Uterus (tissue), 4 donors: ENCODE data around the gene TXNRD2. TPM values are rescaled to one million over a fixed set of nuclear protein-coding genes. Genes with fewer than 3 reads are reported as not detected.

Experiments used
- DNase-seq, 2 donors: peaks; one replicate each; pipeline ENCODE4 v3.0.0-alpha.2; 2019 to 2020
- H3K27ac ChIP-seq, 2 donors: fragments of 200-600 bp; sonication (generic); 1 replicate in 1 of 2; 2 replicates in 1 of 2; pipeline ENCODE4 v1.5.1; 2016 to 2018
- H3K27me3 ChIP-seq, 2 donors: fragments of 200-600 bp; sonication (generic); one replicate each; pipeline ENCODE4 v1.5.1; 2018 to 2019; ENCODE audit warnings: control low read depth in 1 of 2
- H3K36me3 ChIP-seq, 2 donors: fragments of 200-600 bp; sonication (generic); one replicate each; pipeline ENCODE4 v1.5.1; 2019; ENCODE audit warnings: control low read depth in 1 of 2
- H3K4me1 ChIP-seq, 2 donors: fragments of 200-600 bp; sonication (generic); one replicate each; pipeline ENCODE4 v1.5.1; 2018 to 2019; ENCODE audit warnings: control low read depth in 1 of 2
- H3K4me3 ChIP-seq, 2 donors: fragments of 200-600 bp; sonication (generic); 1 replicate in 1 of 2; 2 replicates in 1 of 2; pipeline ENCODE4 v1.5.1; 2018 to 2019; ENCODE audit warnings: mild to moderate bottlenecking in 1 of 2
- H3K9me3 ChIP-seq, 2 donors: fragments of 200-600 bp; sonication (generic); one replicate each; pipeline ENCODE4 v1.5.1; 2019; ENCODE audit warnings: control low read depth in 1 of 2
- POLR2A ChIP-seq, 2 donors: fragments of 450-650 bp; IDR thresholded peaks; one replicate each; pipeline ENCODE4 v1.6.1; 2016; ENCODE audit warnings: antibody characterized with exemption in 2 of 2, mild to moderate bottlenecking in 1 of 2, moderate library complexity in 1 of 2
- intact Hi-C: fragments of 100-400 bp; cut with DNase I; formaldehyde crosslinking; loops from one replicate; pipeline ENCODE4 v1.15.1; 2023; ENCODE audit warnings: low total_unique reads
- total RNA-seq, 4 donors: library from RNA; depleted of rRNA in 3 of 4; stranded (reverse); fragments of >200 nt in 3 of 4; gene quantifications; one replicate each; pipeline versions ENCODE4 v1.1.0 to v1.2.4, GENCODE V29; 2014 to 2023
- TF ChIP-seq, protein P1 (sequence below), 4 experiments: fragments of 200-600 bp in 2 of 4; fragments of 450-650 bp in 2 of 4; sonication (generic) in 2 of 4; IDR thresholded peaks; one replicate each; pipeline ENCODE4 v1.5.1; 2016 to 2019; ENCODE audit warnings: antibody characterized with exemption in 4 of 4, mild to moderate bottlenecking in 2 of 4, moderate library complexity in 1 of 4
- donor health status: DM: yes; HTN: yes; CAD: no.

TXNRD2 gene
- total RNA-seq, 4 donors from 2014 or later: 14.7 to 48.9 (median 25.6) TPM

DNA sequence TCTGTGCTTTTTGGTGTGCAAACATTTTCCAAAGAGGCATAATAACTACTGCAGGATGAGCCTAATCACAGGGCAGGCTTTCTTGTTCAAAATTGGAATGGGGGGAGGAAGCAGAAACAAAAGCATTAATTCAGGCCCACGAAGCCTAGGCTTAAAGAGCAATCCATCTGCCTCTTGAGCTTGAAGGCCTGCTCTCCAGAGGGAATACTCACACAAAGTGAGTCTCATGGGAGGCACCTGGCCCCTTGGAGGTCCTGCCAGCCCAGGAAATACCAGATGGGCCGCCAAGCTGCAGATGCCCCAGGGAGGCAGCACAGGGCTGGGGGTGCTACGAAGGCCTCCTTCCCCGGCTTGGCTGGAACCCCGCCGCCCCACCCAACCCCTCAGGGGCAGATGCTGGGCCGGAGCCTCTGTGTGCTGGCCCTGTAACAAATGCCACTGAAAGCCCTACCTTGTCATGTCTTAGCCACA is 39.3 kb downstream of the TXNRD2 start:
- TF ChIP-seq, protein P1, sequence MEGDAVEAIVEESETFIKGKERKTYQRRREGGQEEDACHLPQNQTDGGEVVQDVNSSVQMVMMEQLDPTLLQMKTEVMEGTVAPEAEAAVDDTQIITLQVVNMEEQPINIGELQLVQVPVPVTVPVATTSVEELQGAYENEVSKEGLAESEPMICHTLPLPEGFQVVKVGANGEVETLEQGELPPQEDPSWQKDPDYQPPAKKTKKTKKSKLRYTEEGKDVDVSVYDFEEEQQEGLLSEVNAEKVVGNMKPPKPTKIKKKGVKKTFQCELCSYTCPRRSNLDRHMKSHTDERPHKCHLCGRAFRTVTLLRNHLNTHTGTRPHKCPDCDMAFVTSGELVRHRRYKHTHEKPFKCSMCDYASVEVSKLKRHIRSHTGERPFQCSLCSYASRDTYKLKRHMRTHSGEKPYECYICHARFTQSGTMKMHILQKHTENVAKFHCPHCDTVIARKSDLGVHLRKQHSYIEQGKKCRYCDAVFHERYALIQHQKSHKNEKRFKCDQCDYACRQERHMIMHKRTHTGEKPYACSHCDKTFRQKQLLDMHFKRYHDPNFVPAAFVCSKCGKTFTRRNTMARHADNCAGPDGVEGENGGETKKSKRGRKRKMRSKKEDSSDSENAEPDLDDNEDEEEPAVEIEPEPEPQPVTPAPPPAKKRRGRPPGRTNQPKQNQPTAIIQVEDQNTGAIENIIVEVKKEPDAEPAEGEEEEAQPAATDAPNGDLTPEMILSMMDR (IDR thresholded peaks at IDR 0.05): no peak
- TF ChIP-seq POLR2A (IDR thresholded peaks at IDR 0.05): no peak
- H3K27me3 ChIP-seq: no peaks in the 10 kb centered on the region
- H3K4me3 ChIP-seq: no peak overlapping the region
- H3K27ac ChIP-seq: no peak overlapping the region
- no peaks in the 10 kb centered on the region for H3K36me3 ChIP-seq
- H3K9me3 ChIP-seq: no peaks in the 10 kb centered on the region
- intact Hi-C loops: no loop called here
- no peak for DNase-seq
- no peaks in the 10 kb centered on the region for H3K4me1 ChIP-seq

DNA sequence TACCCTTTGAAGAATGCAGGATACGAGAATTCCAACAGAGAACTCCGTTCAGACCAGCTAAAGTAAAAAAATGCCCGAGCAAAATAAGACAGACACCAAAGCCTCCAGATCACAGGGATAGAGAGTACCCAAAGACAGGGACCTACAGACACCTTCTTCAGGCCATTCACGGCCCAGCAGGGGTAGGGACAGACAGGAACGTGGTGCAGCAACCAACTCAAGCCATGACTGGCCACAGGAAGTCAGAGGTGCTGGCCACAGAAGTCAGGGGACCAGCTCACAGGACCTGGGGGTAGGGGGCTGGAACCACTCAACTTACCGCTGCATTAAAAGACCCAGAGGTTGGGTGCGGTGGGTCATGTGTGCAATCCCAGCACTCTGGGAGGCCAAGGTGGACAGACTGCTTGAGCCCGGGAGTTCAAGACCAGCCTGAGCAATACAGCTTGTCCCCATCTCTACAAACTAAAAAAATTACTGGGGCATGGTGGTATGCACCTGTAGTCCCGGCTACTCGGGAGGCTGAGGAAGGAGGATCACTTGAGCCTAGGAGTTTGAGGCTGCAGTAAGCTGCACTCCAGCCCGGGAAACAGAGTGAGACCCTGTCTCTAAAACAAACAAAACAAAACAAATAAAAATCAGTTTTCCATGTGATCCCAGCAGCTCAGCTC is 39.9 kb downstream of the TXNRD2 start:
- H3K4me3 ChIP-seq: no peak overlapping the region
- H3K27me3 ChIP-seq: no peaks in the 10 kb centered on the region
- no peaks in the 10 kb centered on the region for H3K4me1 ChIP-seq
- intact Hi-C loops: no loop called here
- H3K36me3 ChIP-seq: no peaks in the 10 kb centered on the region
- no peak for DNase-seq
- no peak overlapping the region for H3K27ac ChIP-seq
- no peak for TF ChIP-seq POLR2A (IDR thresholded peaks at IDR 0.05)
- TF ChIP-seq, protein P1 (IDR thresholded peaks at IDR 0.05): no peak
- no peaks in the 10 kb centered on the region for H3K9me3 ChIP-seq

DNA sequence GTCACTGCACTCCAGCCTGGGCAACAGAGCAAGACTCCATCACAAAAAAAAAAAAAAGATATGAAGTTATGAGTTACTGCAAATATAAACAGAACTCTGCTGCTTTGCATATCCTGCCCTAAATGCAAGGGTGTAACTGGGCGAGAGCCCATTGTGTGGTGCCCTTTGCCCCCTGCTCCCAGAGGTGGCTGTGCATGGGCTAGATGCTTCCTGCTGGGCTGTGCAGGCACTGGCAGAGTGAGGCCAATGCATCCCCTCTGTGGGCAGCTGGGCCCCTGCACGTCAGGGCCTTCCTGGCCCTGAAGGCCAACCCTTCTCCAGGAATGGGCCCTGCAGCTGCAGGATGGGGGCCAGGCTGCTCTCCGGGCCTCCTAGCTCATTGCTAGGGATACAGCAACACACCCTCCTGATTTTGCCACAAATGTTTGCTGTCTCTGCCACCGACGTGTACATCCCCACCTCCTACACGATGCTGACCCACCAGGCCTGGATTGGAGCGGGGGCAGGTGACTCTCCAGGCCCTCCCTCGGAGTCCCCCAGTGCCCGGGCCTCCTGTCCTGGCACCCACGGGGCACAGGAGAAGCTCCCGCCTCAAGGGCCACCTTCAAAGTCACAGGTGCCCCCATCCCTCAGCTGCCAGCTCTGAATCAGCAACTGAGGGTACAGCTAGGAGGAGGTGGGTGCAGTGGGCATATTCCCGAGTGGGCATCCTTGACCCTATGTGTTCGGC is 40.7 kb downstream of the TXNRD2 start:
- TF ChIP-seq, protein P1 (IDR thresholded peaks at IDR 0.05): no peak
- no peak for TF ChIP-seq POLR2A (IDR thresholded peaks at IDR 0.05)
- no peak for DNase-seq
- H3K36me3 ChIP-seq: no peaks in the 10 kb centered on the region
- H3K27me3 ChIP-seq: no peaks in the 10 kb centered on the region
- no peak overlapping the region for H3K27ac ChIP-seq
- intact Hi-C loops: no loop called here
- H3K4me1 ChIP-seq: no peaks in the 10 kb centered on the region
- H3K4me3 ChIP-seq: no peak overlapping the region
- no peaks in the 10 kb centered on the region for H3K9me3 ChIP-seq

DNA sequence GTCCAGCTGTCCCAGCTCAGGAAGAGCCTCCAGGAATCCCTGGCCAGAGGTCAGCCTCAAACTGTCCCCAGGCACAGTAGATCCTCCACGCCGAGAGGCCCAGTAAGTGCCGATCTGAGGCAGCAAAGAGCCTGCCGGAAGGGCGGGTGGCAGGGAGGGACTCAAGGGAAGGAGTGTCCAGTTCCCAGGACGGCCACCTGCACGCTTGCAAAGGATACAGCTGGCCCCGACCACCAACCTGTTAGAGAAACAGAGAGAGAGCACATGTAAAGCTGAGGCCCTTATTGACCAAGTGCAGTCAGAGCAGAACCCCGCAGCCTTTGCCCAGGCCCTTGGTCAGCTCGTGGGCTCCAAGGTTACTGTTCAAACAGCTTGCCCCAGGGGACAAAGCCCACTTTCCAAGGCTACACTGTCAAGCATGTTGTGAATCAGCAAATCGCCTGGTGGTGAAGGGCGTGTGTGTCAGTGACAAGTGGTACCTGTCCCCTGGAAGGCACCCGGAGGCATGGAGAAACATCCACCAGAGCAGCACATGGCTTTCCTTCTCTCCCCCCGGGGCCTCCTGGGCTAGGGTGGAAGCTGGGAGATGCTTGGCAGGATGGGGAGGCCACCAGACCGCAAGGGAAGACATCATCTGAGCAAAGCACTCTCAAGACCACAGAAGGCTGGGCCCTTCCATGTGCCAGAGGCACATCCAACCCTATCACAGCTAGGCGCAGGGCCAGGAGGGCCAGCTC is 42.6 kb downstream of the TXNRD2 start:
- no peaks in the 10 kb centered on the region for H3K36me3 ChIP-seq
- H3K9me3 ChIP-seq: no peaks in the 10 kb centered on the region
- intact Hi-C loops: no loop called here
- H3K27ac ChIP-seq: no peak overlapping the region
- no peak overlapping the region for H3K4me3 ChIP-seq
- no peaks in the 10 kb centered on the region for H3K4me1 ChIP-seq
- TF ChIP-seq POLR2A (IDR thresholded peaks at IDR 0.05): no peak
- TF ChIP-seq, protein P1 (IDR thresholded peaks at IDR 0.05): no peak
- H3K27me3 ChIP-seq: no peaks in the 10 kb centered on the region
- DNase-seq: no peak

DNA sequence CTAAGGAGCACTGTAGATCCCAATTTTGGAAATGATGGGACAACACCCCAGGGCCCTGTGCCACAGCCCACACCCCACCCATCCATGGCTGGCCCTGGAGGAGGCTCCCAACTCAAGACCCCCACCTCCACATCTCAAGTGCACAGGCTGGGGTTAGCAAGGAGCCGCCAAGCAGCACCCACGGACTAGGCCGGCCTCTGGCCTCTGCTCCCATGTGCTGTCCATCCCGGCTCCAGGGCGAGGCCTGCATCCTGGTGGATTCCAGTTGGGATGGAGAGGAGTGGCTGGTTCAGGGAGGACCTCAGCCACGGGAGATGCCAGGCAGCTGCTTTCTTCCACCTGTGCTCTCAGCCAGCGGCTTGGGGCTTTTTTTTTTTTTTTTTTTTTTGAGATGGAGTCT is 43.5 kb downstream of the TXNRD2 start:
- Histone ChIP-seq H3K4me1 (no peaks in the 10 kb centered on the region), H3K27me3 (no peaks in the 10 kb centered on the region), H3K4me3 (no peak overlapping the region), H3K27ac (no peak overlapping the region), H3K9me3 (no peaks in the 10 kb centered on the region), H3K36me3 (no peaks in the 10 kb centered on the region)
- TF ChIP-seq, protein P1 (IDR thresholded peaks at IDR 0.05): no peak
- TF ChIP-seq POLR2A (IDR thresholded peaks at IDR 0.05): no peak
- intact Hi-C loops: no loop called here
- no peak for DNase-seq
